ENCODE data around the gene SFTA2.
"Not testable (repeated sequence)": the region's sequence is repeated elsewhere in the genome, so short reads cannot be mapped to it uniquely, and the experiment has no call there.

SFTA2 gene

DNA sequence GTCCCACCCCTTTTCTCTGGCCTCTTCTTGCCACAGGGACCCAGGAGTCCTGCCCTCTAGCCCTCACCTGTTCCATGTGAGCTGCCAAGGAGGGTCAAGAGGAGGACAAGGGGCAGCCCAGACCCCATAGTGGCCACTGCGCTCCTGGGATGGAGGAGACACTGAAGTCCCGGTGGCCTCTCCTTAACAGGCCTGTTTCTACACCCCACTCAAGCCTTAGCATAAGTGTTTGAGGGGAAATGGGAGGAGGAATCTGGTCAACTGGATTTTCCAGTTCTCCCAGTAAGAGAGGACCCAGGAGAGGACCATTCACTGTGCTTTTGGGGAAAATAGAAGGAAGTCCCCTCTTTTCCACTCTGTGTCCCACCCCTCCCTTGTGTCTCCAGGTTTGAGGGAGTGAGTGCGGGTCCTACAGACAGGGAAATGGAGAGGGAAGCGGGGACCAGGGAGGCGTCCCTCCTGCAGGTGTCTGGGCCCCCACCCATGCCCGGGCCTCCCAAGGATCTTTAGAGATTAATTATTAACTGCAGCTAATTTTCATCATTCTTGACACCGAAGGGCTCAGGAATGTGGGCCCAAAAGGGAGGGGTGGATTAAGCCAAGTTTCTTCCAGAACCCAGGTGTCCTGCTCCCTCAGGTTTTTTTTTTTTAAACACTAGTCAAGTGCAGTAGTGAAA lies at the start of gene SFTA2:
TSS of gene SFTA2 (minus strand) at position 202 of the 677 bp plus-strand sequence. CDS start at position 128, 74 bp downstream.
- DNase-seq (ENCODE audit: insufficient read length, low spot score) (no peak), FAIRE-seq (no peak)

DNA sequence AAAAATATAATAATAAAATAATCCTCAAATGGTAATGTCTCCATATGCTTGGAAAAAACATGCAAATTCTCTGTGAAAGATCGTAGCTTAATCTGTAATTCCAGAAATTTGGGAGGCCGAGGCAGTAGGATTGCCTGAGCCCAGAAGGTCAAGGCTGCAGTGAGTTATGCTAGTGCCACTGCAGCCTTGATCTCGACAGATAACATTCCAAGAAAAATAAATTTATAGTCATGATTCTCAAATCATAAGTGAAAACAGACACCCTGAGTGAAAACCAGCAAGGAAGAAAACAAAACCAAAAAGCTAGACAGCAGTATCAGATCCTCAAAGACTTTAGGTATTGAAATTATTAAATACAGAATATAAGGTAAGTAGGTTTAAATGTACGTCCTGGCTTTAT lies 47.7 kb upstream of the SFTA2 start:
- no peak for DNase-seq (ENCODE audit: insufficient read length, low spot score)
- no peak for FAIRE-seq

DNA sequence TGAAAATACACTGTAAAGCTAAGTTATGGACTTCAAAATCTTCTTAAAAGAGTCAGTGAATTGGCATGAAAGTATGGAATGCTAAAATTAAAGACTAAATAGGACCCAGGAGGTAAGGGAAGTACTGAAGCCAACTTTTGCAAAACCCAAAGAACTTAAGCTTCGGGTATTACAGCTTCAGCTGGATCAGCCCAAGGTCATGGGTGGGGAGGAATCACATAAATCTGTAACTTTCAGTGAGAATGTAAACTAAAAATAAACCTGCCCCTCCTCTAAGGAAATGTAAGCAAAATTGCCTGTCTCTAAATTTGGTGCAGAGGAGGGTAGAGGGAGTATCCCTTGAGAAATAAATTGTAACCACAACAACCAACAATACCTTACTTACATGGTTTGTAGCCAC lies 47.2 kb upstream of the SFTA2 start:
- FAIRE-seq (no peak), DNase-seq (ENCODE audit: insufficient read length, low spot score) (no peak)

DNA sequence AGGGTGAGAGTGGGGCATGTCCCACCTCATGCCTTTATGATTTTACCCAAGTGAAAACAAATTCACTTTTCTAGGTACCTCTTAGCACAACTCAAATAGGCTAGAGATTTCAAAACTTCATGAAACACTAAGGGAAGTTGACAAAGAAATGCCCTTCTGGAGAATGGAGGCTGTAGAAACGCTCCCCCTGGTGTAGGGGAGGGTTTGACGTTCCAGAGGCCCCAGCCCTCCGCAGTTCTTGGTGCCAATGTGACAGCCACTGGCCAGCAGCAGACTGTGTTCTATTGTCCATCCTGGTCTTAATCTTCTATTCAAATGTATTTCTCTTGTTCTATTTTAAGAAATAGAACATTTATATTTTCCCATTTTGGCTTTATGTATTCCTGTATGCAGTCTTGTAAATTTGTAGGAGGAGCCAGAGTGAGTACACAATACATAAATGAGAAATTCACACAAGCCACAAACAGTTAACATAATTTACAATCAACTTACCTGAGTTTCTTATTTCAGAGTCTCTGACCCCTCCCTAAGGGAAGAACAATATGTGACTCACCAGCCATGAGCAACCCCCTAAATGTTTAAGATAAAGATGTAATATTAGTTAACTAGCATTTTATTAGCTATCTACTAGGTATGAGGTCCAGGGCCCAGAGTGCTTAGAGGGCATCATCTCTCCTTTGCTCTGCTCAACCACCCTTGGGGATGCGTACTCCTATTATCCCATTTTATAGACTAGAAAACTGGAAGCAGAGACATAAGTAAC lies 42.7 kb upstream of the SFTA2 start:
- DNase-seq (ENCODE audit: insufficient read length, low spot score) = no peak
- no peak for FAIRE-seq

DNA sequence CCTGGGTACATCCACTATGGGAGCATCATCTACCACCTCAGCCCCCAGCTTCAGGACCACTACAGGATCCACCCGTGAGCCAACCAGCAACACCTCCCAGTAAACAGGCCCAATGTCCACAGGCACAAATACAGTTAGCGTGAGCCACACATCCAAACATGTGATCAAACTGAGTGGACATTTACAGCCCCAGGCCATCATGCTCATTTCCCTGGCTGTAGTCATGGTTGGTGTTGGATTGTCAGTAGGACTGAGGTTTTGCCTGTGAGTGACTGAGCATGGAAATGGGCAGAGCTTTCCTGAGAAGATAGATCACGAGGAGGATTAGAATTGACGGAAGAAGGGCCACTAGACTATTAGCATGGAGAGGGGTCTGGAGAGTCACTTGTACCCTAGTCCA lies 40.8 kb upstream of the SFTA2 start:
- FAIRE-seq = no peak

DNA sequence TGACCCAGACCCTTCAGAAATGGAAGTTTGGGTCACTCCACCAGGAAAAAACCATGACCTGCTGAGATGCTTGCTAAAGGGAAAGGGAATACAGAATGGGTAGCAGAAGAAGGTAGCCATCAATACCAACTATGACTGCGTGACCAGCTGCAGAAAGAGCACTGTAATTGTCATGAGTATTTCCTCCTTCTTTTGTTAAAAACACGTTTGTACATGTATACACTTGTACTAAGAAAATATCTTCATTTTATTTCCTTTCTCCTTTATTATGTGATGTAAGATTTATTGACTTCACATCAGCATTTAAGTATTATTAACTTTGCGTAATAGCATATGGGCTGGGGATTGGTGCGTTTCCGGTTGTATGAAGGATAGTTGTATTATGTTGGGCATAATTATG lies 39.0 kb upstream of the SFTA2 start:
- DNase-seq (ENCODE audit: insufficient read length, low spot score) (no peak), FAIRE-seq (no peak)

More for the DNA sequence above, 40.8 kb upstream of the SFTA2 start:
- DNase-seq (ENCODE audit: insufficient read length, low spot score) = no peak

DNA sequence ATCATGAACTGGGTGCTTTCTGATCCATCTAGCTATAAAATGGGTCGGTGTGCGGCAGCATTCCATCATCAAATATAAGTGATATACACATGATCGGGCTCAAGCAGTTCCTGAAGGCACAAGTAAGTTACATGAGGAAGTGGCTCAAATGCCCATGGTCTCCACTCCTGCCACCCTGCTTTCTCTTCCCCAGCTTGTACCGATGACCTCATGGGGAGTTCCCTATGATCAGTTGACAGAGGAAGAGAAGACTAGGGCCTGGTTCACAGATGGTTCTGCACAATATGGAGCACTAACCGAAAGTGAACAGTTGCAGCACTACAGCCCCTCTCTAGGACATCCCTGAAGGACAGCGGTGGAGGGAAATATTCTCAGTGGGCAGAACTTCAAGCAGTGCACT lies 37.2 kb upstream of the SFTA2 start:
- DNase-seq (ENCODE audit: insufficient read length, low spot score); FAIRE-seq: not testable (repeated sequence)

DNA sequence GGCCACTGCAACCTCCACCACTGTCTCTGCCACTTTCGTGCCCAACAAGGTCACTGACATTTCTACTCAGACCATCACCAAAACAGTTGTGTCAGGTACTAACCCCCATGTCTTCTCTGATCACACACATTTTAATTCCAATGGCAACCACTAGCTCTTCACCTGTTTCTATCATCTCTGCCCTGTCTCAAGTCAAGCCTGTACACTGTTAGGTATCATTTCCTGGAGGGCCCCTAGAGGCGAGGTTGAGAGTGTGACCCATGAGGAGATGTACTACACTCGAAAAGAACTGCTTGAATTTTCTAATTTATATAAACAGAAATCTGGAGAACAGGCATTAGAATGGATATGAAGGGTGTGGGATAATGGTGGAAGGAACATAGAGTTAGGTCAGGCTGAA lies 34.2 kb upstream of the SFTA2 start:
- DNase-seq (ENCODE audit: insufficient read length, low spot score) (no peak), FAIRE-seq (no peak)

DNA sequence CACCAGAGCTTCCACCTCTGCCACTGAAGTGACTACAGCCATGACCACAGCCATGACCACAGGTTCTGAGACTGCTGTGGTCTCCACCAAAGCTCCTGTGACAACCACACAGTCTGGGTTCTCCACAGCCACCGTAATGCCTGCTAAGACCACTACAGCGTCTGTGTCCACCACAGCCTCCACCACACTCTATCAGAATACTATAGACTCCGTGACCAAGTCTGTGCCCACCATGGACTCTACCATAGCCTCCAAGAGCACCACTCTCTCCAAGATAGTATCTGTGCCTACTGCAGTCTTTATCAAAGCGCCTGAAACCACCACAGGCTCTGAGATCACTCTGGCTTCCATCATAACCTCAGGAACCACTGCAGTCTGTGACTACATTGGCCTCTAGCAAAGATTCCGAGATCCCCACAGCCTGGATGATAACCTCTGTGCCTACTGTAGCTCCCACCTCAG lies 33.2 kb upstream of the SFTA2 start:
- no peak for FAIRE-seq
- DNase-seq (ENCODE audit: insufficient read length, low spot score) = no peak

DNA sequence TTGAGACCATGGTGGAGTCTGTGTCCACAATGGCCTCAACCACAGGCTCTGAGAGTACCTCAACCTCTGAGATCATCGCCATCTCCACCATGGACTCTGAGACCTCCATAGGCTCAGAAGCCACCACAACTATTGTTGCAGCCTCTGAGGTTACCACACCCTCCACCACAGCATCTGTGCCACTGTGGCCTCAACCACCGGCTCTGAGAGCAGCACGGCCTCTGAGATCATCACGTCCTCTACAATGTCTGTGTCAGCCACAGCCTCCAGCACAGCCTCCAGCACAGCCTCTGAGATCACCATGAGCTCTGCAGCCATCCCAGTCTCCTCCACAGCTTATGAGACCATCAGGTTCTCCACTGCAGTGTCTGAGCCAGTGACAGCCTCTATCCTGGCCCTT lies 32.1 kb upstream of the SFTA2 start:
- DNase-seq (ENCODE audit: insufficient read length, low spot score) (no peak), FAIRE-seq (no peak)

DNA sequence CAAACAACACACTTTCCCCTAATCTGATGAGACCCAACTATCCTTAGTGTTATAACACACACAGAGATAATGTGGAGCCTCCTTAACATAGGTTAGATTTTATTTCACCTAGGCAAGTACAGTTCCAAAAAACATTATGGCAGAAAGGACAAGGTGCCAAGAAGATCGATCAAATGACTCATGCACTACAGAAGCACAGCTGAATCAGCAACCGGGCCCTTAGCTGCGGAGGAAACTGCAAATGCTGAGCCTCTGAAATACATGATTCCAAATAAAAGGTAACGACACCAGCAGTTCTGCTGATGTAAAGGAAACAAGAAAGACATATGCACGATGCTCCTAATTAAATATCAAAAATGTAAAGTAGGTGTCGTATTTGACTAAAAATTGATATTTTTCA lies 31.7 kb upstream of the SFTA2 start:
- DNase-seq (ENCODE audit: insufficient read length, low spot score) = no peak

DNA sequence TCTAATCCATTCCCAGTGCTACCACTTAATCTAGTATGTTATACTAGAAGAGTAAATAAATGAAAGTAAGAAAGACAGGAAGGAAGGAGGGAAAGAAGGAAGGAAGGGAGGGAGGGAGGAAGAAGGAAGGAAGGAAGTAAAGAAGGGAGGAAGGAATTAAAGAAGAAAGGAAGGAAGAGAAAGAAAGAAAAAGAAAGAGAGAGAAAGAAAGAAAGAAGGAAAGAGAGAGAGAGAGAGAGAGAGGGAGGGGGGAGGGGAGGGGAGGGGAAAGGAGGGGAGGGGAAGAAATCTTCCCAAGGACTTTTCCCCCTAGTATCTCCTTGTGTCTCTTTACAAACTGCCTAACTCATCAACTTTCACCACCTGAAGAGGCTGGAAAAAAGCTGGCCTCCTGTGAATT lies 30.7 kb upstream of the SFTA2 start:
- no peak for FAIRE-seq

More for the DNA sequence above, 31.7 kb upstream of the SFTA2 start:
- no peak for FAIRE-seq

DNA sequence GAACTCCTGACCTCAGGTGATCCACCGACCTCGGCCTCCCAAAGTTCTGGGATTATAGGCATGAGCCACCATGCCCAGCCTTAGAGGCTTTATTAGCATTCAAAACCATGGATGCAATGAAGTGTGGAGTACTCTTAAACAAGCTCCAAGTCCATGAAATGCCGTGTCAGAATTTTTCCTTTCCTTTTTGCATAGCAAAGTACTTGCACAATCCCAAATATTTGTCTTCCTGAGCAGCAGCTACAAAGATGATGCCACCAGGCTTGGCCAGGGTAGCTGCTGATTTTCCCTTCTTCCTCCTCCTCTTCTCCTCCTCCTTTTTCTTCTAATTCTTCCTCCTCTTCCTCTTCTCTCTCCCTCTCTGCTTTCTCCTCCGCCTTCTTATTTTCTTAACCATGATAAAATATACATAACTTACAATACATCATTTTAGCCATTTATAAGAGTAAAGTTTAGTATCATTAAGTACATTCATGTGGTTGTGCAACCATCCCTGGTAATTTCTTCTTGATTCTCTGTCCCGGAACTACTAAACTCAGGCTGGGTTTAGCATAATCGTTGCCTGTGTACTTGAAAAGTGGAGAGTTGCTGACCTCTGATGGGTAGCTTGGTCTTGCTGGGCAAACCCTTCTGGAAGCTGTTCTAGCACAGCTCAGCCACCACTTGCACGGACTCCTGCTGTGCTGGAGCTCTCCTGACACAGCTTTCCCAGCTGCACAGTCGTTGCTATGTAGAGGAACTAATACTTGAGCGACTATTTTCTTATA lies 29.1 kb upstream of the SFTA2 start:
- DNase-seq (ENCODE audit: insufficient read length, low spot score) (no peak), FAIRE-seq (no peak)

More for the DNA sequence above, 30.7 kb upstream of the SFTA2 start:
- no peak for DNase-seq (ENCODE audit: insufficient read length, low spot score)

DNA sequence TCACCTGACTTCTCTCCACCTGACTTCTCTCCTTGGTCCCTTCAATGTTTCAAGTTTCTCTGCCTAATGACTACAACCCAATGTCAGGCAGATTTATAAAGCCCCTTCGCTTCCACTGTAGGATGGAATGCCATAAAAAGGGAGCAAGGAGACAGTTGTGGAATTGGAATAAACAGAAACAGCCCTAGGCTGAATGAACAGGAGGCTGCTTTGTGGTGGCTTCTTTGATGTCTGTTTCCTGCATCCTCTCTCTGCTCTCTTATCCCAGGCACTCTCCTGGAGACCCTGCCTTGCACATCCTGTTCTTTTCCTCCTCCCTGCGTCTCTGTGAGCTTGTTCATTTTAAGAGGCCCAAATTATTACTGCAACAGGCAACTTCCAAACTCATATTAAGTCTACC lies 25.7 kb upstream of the SFTA2 start:
- DNase-seq (ENCODE audit: insufficient read length, low spot score) = no peak
- FAIRE-seq = no peak

DNA sequence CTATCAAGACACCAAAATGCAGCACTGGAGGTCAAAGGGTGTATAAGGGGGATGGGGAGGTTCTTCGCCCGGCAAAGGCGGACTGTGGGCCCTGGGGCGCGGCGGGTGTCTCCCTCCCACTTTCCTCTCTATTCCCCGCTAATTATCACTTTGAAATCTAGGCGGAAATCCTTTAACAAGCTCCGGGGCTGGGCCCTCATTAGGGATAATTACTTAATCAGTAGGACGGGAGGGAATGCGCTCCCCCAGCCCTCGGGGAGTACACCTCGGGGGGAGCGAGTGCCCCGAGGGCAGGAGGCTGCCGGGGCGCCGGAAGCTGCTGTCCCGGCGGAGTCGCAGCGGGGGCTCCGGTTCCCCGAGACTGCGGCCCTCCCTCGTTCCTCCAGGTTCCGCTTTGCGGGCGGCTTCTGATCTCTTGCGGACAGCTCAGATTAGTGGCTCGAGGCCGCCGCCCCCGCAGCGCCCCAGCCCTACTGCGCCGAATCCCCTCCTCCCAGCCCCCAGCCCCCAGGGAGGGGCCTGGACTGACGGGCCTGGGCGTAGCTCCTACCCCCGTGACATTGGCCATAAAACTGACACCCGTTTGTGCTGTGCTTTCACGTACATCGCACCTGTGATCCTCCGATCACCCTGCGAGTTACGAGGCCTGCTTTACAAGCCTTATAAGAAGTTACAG lies 23.5 kb upstream of the SFTA2 start:
- FAIRE-seq (peak; percentile 68), DNase-seq (ENCODE audit: insufficient read length, low spot score) (peak; percentile 62)

DNA sequence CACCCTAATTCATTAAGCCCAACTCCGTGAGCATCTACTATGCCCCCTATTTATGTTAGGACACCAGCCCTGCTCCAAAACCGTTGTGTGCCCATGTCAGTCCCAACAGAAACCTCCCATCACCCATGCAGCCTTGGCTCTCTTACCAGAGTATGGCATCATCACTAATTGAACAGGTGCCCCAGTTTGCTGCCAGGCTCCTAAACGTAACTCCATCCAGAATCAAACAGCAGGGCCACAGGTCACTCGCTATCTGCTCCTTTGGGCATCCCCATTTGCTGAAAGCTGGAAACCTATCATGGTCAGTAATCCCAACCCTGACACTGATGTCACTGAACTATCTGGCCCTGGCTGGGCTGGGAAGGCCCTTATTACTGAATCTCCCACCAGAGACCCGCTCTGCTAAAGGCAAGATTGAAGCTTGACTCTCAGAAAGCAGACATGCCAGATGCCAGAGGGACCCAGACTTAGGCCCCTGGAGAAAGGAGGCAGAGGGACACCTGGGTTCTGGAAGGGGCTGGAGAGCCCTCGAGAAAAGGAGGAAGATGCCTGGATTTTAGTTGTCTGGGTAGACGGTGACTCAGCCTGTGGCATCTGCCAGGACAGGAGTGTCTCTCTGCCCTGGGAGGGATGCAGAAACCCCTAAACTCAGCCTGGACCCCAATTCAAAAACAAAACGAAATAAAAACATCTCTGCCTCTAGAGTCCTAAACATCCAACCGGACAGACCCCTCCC lies 22.8 kb upstream of the SFTA2 start:
- DNase-seq (ENCODE audit: insufficient read length, low spot score) = no peak

DNA sequence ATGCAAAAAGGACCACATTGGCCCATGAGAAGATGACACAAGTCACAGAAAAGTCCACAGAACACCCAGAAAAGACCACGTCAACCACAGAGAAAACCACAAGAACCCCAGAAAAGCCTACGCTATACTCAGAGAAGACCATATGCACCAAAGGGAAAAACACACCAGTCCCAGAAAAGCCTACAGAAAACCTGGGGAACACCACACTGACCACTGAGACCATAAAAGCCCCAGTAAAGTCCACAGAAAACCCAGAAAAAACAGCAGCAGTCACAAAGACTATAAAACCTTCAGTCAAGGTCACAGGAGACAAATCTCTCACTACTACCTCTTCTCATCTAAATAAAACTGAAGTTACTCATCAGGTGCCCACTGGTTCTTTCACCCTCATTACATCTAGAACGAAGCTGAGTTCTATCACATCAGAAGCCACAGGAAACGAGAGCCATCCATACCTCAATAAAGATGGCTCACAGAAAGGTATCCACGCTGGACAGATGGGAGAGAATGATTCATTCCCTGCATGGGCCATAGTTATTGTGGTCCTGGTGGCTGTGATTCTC lies 20.0 kb upstream of the SFTA2 start:
- FAIRE-seq (no peak), DNase-seq (ENCODE audit: insufficient read length, low spot score) (no peak)

More for the DNA sequence above, 22.8 kb upstream of the SFTA2 start:
- FAIRE-seq = no peak

DNA sequence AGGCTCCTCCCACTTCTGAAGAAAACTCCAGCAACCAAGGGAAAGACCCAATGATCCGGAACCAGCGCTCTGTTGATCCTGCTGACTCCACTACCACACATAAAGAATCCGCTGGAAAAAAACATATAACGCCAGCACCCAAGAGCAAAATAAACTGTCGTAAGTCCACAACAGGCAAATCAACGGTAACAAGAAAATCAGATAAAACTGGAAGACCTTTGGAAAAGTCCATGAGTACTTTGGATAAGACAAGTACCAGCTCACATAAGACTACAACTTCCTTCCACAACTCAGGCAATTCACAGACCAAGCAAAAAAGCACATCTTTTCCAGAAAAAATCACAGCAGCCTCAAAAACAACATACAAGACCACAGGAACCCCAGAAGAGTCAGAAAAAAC lies 16.8 kb upstream of the SFTA2 start:
- FAIRE-seq = no peak
- DNase-seq (ENCODE audit: insufficient read length, low spot score) = no peak

DNA sequence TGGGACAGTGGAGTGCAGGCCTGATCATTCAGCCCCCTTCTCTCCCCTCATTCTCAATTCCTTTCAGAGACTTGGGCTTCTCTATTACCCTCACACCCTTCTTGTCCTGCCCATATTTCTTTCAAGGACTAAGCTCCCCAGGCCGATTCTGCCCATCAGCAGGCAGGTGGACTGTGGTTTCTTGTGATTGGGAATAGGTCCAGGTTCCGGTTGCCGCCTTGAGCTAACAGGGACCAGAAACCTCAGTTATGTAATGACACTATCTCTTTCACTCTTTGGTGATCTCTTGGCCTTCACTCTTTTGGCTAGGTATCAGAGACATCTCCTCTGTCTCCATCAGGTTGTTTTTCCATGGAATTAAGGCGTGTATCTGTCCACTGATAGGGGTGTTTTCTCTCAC lies 15.3 kb upstream of the SFTA2 start:
- DNase-seq (ENCODE audit: insufficient read length, low spot score) = no peak
- FAIRE-seq = no peak

DNA sequence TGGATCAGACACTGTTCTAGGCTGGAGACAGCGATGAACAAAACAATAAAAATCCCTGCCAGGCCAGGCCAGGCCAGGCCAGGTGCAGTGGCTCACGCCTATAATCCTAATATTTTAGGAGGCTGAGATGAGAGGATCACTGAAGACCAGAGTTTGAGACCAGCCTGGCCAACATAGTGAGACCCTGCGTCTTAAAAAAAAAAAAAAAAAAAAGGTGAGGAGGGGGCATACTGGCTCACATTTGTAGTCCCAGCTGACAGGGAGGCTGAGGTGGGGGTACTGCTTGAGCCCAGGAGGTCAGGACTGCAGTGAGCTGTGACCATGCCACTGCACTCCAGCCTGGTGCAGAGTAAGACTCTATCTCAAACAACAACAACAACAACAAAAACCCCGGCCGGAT lies 13.3 kb upstream of the SFTA2 start:
- FAIRE-seq (no peak), DNase-seq (ENCODE audit: insufficient read length, low spot score) (no peak)

All from GM19239 (cell line).